Activated CD8-positive, alpha-beta T cell treated with anti-CD3 and anti-CD28 coated beads for 36 hours (primary cell): ENCODE measurements around the gene FARP1. TPM values are rescaled to one million over a fixed set of nuclear protein-coding genes. Genes with fewer than 3 reads are reported as not detected.
A peak's percentile ranks its signal among the peaks of the same experiment; 100 is the strongest.

ENCODE experiments used
- ATAC-seq: fragments of 200-7000 bp; cut with Tn5 transposase; one replicate; pipeline ENCODE4 v1.10.0; 2021; ENCODE audit warnings: mild to moderate bottlenecking, moderate library complexity
- CTCF ChIA-PET: fragments of 350-600 bp; sonication (Branson Sonifier 250); formaldehyde crosslinking; loops from one replicate; lab custom pipeline; 2021; ENCODE audit warnings: antibody characterized with exemption; lab: Charles Lee
- POLR2A ChIA-PET: fragments of 350-600 bp; sonication (Branson Sonifier 250); formaldehyde crosslinking; loops from one replicate; lab custom pipeline; 2021; ENCODE audit warnings: antibody characterized with exemption; lab: Charles Lee
- DNase-seq: peaks from one replicate; pipeline ENCODE4 v3.0.0-alpha.2; 2020
- H3K27ac Mint-ChIP-seq: one replicate; pipeline ENCODE4 v1.8.0; 2021; ENCODE audit warnings: mild to moderate bottlenecking, mixed read lengths
- H3K27me3 Mint-ChIP-seq: one replicate; pipeline ENCODE4 v1.8.0; 2021; ENCODE audit warnings: mixed read lengths
- H3K36me3 Mint-ChIP-seq: one replicate; pipeline ENCODE4 v1.8.0; 2021; ENCODE audit warnings: low read depth, mixed read lengths
- H3K4me1 Mint-ChIP-seq: one replicate; pipeline ENCODE4 v1.8.0; 2021; ENCODE audit warnings: low read depth, mixed read lengths
- H3K4me3 Mint-ChIP-seq: one replicate; pipeline ENCODE4 v1.8.0; 2021; ENCODE audit warnings: mild to moderate bottlenecking, moderate library complexity, mixed read lengths
- H3K9me3 Mint-ChIP-seq: one replicate; pipeline ENCODE4 v1.8.0; 2021; ENCODE audit warnings: mixed read lengths
- CTCF ChIP-seq: fragments of 200-600 bp; IDR thresholded peaks from one replicate; pipeline ENCODE4 v1.8.0; 2022; ENCODE audit warnings: antibody characterized with exemption, mild to moderate bottlenecking
- intact Hi-C: fragments of 100-400 bp; cut with micrococcal nuclease; formaldehyde crosslinking; loops from one replicate; pipeline ENCODE4 v1.10.0; 2022
- total RNA-seq, 2 experiments: library from RNA; stranded (reverse); gene quantifications; one replicate each; pipeline ENCODE4 v1.2.3, GENCODE V29; 2021

FARP1 gene
- total RNA-seq, 2 experiments from 2014 or later, result 0.27 to 0.43 TPM

DNA sequence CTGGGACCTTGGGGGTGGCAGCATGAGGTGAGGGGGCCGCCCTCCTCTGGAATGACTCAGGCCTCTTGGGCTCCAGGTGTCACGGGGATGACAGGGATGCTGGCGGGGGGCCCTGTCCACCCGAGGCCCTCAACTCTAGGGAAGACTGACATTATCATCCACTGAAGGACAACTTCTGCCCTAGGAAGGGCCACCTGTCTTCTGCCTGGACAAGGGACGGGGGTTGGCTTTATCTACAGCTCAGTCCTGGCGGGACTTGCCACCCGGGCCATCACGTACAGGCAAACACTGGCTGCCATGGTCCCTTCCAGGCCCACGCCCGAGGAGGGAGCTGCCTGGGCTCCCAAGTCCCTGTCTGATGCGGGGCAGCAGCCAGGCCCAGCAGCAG lies 303.3 kb downstream of the FARP1 start:
- ChIA-PET POLR2A (interaction anchor here (0.9 to 1.0 kb wide), 2 partner anchors 91 to 210 kb away, joined by 3 to 4 read pairs; no protein-coding TSS in a partner anchor), CTCF (interaction anchor here (0.7 to 5.4 kb wide), 31 partner anchors 9 to 397 kb away, joined by 3 to 160 read pairs (median 8); no protein-coding TSS in a partner anchor)
- intact Hi-C loops, result loop anchor here (2.0 to 5.0 kb wide), 2 partner anchors 207 to 226 kb away; no protein-coding TSS in a partner anchor
- H3K4me1 Mint-ChIP-seq, result peaks cover 23% of the 10 kb centered on the region
- no peak overlapping the region for H3K4me3 Mint-ChIP-seq
- no peaks in the 10 kb centered on the region for H3K36me3 Mint-ChIP-seq
- no peak for ATAC-seq
- peak overlapping the region; percentile 92 for H3K27ac Mint-ChIP-seq
- no peaks in the 10 kb centered on the region for H3K27me3 Mint-ChIP-seq
- no peak for TF ChIP-seq CTCF
- no peak for DNase-seq
- no peaks in the 10 kb centered on the region for H3K9me3 Mint-ChIP-seq

- Mint-ChIP-seq H3K4me3 (no peak overlapping the region), H3K4me1 (peaks cover 32% of the 10 kb centered on the region), H3K27me3 (no peaks in the 10 kb centered on the region), H3K36me3 (peaks cover 9% of the 10 kb centered on the region), H3K27ac (peak overlapping the region; percentile 55), H3K9me3 (no peaks in the 10 kb centered on the region)
- TF ChIP-seq CTCF, result no peak
- POLR2A ChIA-PET, result no interaction called here
- DNase-seq, result no peak
- ATAC-seq, result no peak
- CTCF ChIA-PET, result interaction anchor here (0.9 to 5.4 kb wide), 5 partner anchors 59 to 225 kb away, joined by 3 to 160 read pairs (median 13); no protein-coding TSS in a partner anchor
- intact Hi-C loops, result loop anchor here (2.0 to 5.0 kb wide), 2 partner anchors 206 to 225 kb away; no protein-coding TSS in a partner anchor
Observed at GRCh38 chr13:98447130-98447529, 304.2 kb downstream of the FARP1 start.

GRCh38 chr13:98447881-98448641 lies 305.2 kb downstream of the FARP1 start:
- Mint-ChIP-seq H3K36me3 (peaks cover 16% of the 10 kb centered on the region), H3K9me3 (no peaks in the 10 kb centered on the region), H3K4me1 (peaks cover 36% of the 10 kb centered on the region), H3K4me3 (no peak overlapping the region), H3K27me3 (no peaks in the 10 kb centered on the region), H3K27ac (peak overlapping the region; percentile 41)
- DNase-seq (peak; percentile 44), ATAC-seq (no peak)
- ChIA-PET POLR2A (no interaction called here), CTCF (interaction anchor here (0.9 to 5.4 kb wide), 4 partner anchors 58 to 224 kb away, joined by 3 to 160 read pairs (median 38); no protein-coding TSS in a partner anchor)
- intact Hi-C loops, result loop anchor here (2.0 to 5.0 kb wide), 2 partner anchors 205 to 224 kb away; no protein-coding TSS in a partner anchor
- no peak for TF ChIP-seq CTCF

GRCh38 chr13:98448642-98448928 lies 305.7 kb downstream of the FARP1 start:
- DNase-seq, result no peak
- intact Hi-C loops, result loop anchor here (5.0 kb wide), 1 partner anchor 224 kb away; no protein-coding TSS in a partner anchor
- TF ChIP-seq CTCF, result no peak
- POLR2A ChIA-PET, result no interaction called here
- Mint-ChIP-seq H3K27me3 (no peaks in the 10 kb centered on the region), H3K9me3 (no peaks in the 10 kb centered on the region), H3K4me3 (no peak overlapping the region), H3K36me3 (peaks cover 18% of the 10 kb centered on the region), H3K27ac (peak overlapping the region; percentile 41), H3K4me1 (peaks cover 36% of the 10 kb centered on the region)
- CTCF ChIA-PET, result interaction anchor here (5.4 kb wide), 2 partner anchors 203 to 224 kb away, joined by 62 to 160 read pairs; no protein-coding TSS in a partner anchor
- no peak for ATAC-seq

DNA sequence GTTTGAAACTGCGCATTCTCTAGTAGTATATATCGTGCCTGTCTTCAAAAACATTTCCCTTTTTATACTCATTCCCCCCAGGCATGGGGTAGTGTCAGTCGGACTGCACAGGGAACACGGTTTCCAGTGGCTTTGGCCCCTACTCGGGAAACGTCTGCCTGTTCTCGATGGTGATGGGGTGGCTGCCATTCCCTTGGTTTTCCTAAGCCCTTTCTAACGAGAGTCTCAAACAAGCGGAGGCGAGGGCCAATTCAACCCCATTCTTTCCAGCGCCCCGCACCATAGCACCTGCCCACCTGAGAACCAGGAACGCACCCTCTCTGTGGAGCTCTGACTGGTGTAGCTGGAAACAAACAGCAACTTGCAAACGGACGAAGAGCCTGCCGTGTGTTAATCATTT lies 306.4 kb downstream of the FARP1 start:
- no peak overlapping the region for H3K4me3 Mint-ChIP-seq
- H3K9me3 Mint-ChIP-seq, result no peaks in the 10 kb centered on the region
- peaks cover 20% of the 10 kb centered on the region for H3K36me3 Mint-ChIP-seq
- TF ChIP-seq CTCF, result no peak
- ATAC-seq (no peak), DNase-seq (no peak)
- no peaks in the 10 kb centered on the region for H3K27me3 Mint-ChIP-seq
- H3K4me1 Mint-ChIP-seq, result peaks cover 36% of the 10 kb centered on the region
- intact Hi-C loops, result loop anchor here (5.0 kb wide), 1 partner anchor 223 kb away; no protein-coding TSS in a partner anchor
- H3K27ac Mint-ChIP-seq, result peak overlapping the region; percentile 23
- ChIA-PET POLR2A (no interaction called here), CTCF (interaction anchor here (2.7 to 3.7 kb wide), 2 partner anchors 17 to 203 kb away, joined by 18 to 34 read pairs; no protein-coding TSS in a partner anchor)
